ENCODE data around the gene GPC1. TPM values are rescaled to one million over a fixed set of nuclear protein-coding genes. Genes with fewer than 3 reads are reported as not detected.
A peak's percentile ranks its signal among the peaks of the same experiment; 100 is the strongest.

GPC1 gene
- polyA plus RNA-seq, 1 donor from 2014 or later = 0.26 TPM

DNA sequence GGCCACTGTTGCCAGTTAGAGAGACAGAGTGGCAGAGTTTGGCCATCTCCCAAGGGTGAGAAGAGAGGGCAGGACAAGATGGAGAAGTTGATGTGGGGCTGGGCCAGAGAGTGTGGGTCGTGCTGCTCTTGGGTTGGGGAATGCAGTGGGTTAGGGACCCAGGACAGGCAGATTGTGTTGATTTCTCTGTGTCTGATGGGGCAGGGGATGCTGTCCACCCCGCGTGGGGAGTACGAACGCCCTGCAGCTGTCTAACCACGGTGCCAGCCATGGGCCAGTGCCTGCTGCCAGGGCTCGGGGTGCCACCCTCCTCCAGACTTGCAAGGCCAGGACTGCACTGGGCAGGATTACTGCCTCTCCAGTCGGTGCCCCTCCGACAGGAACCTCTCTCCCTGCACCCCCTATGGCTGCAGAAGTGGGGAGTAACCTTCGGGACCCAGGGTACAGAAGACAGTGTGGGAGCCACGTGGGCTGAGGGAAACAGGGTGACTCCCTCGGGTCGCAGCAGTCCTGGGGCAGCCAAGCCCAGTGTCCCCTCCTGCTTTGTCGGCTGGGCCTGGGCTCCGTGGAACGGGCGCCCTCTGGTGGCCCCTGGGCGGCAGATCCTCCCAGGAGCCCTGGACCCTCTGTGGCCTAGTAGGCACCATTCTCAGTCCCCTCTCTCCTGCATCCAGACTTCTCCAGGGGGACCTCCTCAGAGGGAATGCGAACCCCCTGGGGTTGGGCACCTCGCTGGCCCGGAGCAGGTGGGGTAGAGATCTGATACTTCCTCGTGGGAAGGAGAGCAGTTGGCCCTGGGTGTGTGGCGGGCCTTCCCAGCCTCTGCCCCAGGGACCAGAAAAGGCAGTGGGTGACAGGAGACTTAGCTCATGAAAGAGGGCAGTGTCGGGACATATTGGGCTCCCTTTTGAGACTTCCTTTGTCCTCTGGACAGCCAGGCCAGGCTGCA lies 2.7 kb downstream of the GPC1 start:
- no peak overlapping the region for H3K27ac Mint-ChIP-seq
- H3K36me3 Mint-ChIP-seq = no peaks in the 10 kb centered on the region
- H3K4me3 Mint-ChIP-seq = peak overlapping the region in 2 of 4 donors; percentile 27 to 58
- peaks cover 3 to 6% (median 4%) of the 10 kb centered on the region in 3 donors for H3K4me1 Mint-ChIP-seq
- peaks cover 20% of the 10 kb centered on the region for H3K27me3 Mint-ChIP-seq
- H3K9me3 Mint-ChIP-seq = no peaks in the 10 kb centered on the region

- Mint-ChIP-seq H3K36me3 (no peaks in the 10 kb centered on the region), H3K27me3 (peaks cover 15% of the 10 kb centered on the region), H3K27ac (no peak overlapping the region), H3K4me1 (peaks cover 3 to 6% (median 4%) of the 10 kb centered on the region in 3 donors), H3K9me3 (no peaks in the 10 kb centered on the region), H3K4me3 (peak overlapping the region in 1 of 4 donors; percentile 65)
Observed at GRCh38 chr2:240438810-240439697, 3.6 kb downstream of the GPC1 start.

DNA sequence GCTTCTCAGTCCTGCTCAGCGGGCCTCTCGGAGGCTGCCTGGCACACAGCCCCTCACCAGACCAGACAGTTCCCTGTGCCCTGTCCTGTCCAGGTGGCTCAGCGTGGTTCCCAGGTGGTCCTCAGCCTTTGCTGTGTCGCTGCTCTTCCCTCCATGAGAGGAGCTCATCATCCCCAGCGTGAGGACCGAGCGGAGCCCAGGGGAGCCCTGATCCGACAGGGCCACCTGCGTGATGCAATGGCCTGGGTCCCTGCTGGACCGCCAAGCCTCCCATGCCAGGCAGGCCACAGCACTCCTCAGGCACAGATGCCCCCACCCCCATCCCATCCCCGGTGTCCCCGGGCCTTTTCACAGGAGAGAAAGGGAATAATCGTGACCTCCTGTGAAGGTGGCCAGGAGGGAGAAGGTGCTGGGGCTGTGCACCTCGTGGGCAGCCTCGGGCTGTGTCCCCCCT lies 4.3 kb downstream of the GPC1 start:
- Mint-ChIP-seq H3K4me3 (no peak overlapping the region), H3K27ac (no peak overlapping the region), H3K36me3 (no peaks in the 10 kb centered on the region), H3K27me3 (peaks cover 15% of the 10 kb centered on the region), H3K9me3 (no peaks in the 10 kb centered on the region), H3K4me1 (peaks cover 2 to 6% (median 3%) of the 10 kb centered on the region in 3 donors)

DNA sequence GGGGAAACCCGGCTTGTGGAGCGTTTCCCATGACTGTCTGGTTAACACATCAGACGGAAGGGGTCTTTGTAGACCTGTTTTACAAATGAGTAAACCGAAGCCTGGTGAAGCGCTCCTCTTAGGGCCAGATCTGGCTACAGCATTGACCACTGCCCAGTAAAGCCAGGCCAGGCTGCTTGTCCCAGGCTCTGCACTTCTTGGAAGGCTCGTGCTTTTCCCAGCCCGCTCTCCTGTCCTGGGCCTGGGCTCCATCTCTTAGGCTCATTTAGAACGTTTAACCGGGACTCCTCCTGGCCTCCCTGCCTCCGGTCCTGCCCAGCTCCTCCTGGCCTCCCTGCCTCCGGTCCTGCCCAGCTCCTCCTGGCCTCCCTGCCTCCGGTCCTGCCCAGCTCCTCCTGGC lies 4.8 kb downstream of the GPC1 start:
- Mint-ChIP-seq H3K9me3 (no peaks in the 10 kb centered on the region), H3K36me3 (no peaks in the 10 kb centered on the region), H3K27ac (no peak overlapping the region), H3K27me3 (peaks cover 15% of the 10 kb centered on the region), H3K4me3 (no peak overlapping the region), H3K4me1 (peaks cover 2 to 6% (median 3%) of the 10 kb centered on the region in 3 donors)

GRCh38 chr2:240440704-240441320 lies 5.3 kb downstream of the GPC1 start:
- H3K27me3 Mint-ChIP-seq = peaks cover 18% of the 10 kb centered on the region

DNA sequence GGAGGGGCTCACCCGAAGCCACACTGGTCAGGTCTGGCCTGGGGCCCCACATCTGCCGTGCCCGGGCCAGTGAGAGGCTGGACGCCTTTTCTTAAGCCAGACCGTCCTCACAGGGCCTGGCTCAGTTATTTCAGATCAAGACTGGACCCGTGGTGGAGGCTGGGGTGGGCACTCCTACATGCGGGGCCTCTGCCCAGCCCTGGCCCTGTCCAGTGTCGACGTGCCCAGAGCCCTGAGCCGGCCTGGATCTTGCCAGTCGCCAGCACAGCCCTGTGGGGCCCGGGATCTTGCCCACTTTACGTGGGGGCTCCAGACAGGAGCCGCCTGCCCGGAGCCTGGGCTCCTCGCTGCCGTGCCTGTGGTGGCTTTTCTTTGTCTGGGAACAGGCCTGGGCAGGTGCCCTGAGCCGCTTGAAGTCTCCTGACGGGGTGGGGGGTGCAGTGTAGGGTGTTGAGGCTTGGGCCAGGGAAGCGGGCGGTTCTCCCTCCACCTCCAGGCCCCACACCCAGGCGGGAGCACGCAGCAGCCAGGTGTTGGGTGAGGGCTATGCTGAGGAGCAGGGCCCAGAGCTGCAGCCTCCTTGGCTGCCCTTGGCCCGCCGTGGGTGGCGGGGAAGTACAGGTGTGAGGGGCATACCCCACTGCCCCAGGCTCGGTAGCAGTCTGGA lies 6.0 kb downstream of the GPC1 start:
- peaks cover 2 to 6% (median 3%) of the 10 kb centered on the region in 3 donors for H3K4me1 Mint-ChIP-seq

More at GRCh38 chr2:240440704-240441320, 5.3 kb downstream of the GPC1 start:
- Mint-ChIP-seq H3K27ac (no peak overlapping the region), H3K4me3 (peak overlapping the region in 1 of 4 donors; percentile 12), H3K9me3 (no peaks in the 10 kb centered on the region), H3K36me3 (no peaks in the 10 kb centered on the region), H3K4me1 (peaks cover 2 to 6% (median 3%) of the 10 kb centered on the region in 3 donors)

GRCh38 chr2:240441993-240442411 lies 6.5 kb downstream of the GPC1 start:
- Mint-ChIP-seq H3K4me3 (no peak overlapping the region), H3K27ac (no peak overlapping the region), H3K36me3 (no peaks in the 10 kb centered on the region), H3K4me1 (peaks cover 2 to 6% (median 3%) of the 10 kb centered on the region in 3 donors), H3K9me3 (no peaks in the 10 kb centered on the region), H3K27me3 (peaks cover 15% of the 10 kb centered on the region)

More for the DNA sequence above, 6.0 kb downstream of the GPC1 start:
- Mint-ChIP-seq H3K4me3 (no peak overlapping the region), H3K36me3 (no peaks in the 10 kb centered on the region), H3K27me3 (peaks cover 18% of the 10 kb centered on the region), H3K9me3 (no peaks in the 10 kb centered on the region), H3K27ac (no peak overlapping the region)

- no peak overlapping the region for H3K27ac Mint-ChIP-seq
Observed at GRCh38 chr2:240442891-240443715, 7.6 kb downstream of the GPC1 start.

DNA sequence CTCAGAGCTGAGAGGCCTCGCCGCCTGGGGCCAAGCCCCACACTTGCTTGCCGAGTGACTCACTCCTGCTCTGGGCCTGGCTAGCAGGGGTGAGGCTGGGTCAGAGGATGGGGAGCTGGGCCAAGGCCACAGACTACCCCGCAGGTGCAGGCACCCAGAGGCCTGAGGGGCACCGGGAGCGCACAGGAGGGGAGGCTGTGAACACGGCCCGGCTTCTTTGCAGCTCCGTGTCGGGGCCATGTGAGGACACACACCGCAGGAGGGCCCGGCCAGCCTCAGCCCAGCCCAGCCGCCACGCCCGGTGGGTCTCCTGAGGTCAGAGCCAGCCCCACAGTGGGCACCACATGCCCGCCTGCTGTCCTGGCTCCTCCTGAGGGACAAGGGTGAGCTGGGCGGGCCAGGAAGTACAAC lies 8.4 kb downstream of the GPC1 start:
- Mint-ChIP-seq H3K36me3 (no peaks in the 10 kb centered on the region), H3K4me3 (no peak overlapping the region), H3K27ac (no peak overlapping the region), H3K9me3 (no peaks in the 10 kb centered on the region), H3K27me3 (peaks cover 10% of the 10 kb centered on the region), H3K4me1 (no peaks in the 10 kb centered on the region)

More at GRCh38 chr2:240442891-240443715, 7.6 kb downstream of the GPC1 start:
- Mint-ChIP-seq H3K9me3 (no peaks in the 10 kb centered on the region), H3K27me3 (peaks cover 14% of the 10 kb centered on the region), H3K4me1 (peaks cover under 1 to 3% (median 2%) of the 10 kb centered on the region in 3 donors), H3K4me3 (no peak overlapping the region), H3K36me3 (no peaks in the 10 kb centered on the region)

DNA sequence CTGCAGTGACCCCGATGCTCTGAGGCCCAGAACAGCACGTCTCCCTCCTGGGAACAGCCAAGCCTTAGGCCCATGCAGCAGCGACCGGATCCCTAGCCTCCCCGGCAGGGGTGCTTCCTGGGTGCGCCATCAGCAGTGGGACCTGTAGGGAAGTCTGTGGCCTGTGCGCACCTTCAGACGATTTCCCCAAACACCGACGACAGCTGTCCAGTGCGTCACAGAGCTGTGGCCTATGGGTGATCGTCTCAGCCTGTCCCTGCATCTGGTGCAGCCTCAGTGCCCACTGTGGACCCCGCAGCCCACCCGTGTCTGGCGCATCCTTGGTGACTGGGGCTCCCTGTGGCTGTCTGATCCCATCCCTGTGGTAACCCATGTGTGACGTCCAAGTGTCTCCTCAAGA lies 9.0 kb downstream of the GPC1 start:
- no peaks in the 10 kb centered on the region for H3K4me1 Mint-ChIP-seq
- H3K4me3 Mint-ChIP-seq = no peak overlapping the region
- H3K36me3 Mint-ChIP-seq = no peaks in the 10 kb centered on the region
- peaks cover 9% of the 10 kb centered on the region for H3K27me3 Mint-ChIP-seq
- no peaks in the 10 kb centered on the region for H3K9me3 Mint-ChIP-seq
- H3K27ac Mint-ChIP-seq = no peak overlapping the region

DNA sequence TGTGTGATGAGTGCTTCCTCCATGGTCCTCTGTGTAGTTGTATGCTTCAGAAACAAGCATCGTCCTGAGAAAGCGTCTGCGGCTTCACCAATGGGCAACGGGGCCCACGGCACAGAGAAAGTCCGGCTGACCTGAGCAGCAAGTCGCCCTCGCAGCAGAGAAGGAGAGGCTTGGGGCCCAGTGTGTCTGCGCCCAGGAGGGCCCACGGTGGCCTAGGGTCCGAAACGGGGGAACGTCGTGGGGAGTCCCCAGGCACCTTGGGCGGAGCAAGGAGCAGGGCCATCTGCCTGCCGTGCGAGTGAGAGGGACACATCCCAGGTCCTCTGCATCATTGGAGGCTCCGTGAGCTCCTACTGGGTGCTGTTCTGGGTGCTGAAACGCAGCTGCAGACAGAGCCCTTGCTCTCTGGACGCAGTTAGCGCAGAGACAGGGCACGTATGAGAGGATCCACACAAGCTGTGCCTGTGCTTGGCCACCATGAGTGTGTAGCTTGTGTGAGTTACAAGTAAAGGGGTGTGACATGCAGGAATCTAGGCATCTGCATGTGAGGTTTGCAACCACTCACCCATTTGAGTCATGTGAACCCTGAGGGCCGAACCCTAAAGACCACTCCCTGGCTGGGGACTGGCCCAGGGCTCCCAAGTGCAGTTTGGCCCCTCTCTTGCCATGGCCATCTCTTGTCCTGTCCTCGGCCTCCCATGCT lies 10.6 kb downstream of the GPC1 start:
- Mint-ChIP-seq H3K9me3 (no peaks in the 10 kb centered on the region), H3K4me3 (no peak overlapping the region), H3K36me3 (no peaks in the 10 kb centered on the region), H3K4me1 (peaks cover 0 to 11% (median 10%) of the 10 kb centered on the region in 3 donors), H3K27ac (no peak overlapping the region), H3K27me3 (peaks cover 21% of the 10 kb centered on the region)

- H3K27me3 Mint-ChIP-seq = peaks cover 21% of the 10 kb centered on the region
- no peak overlapping the region for H3K4me3 Mint-ChIP-seq
- H3K4me1 Mint-ChIP-seq = peaks cover 0 to 11% (median 10%) of the 10 kb centered on the region in 3 donors
- H3K9me3 Mint-ChIP-seq = no peaks in the 10 kb centered on the region
- no peak overlapping the region for H3K27ac Mint-ChIP-seq
- H3K36me3 Mint-ChIP-seq = no peaks in the 10 kb centered on the region
Observed at GRCh38 chr2:240446664-240447175, 11.3 kb downstream of the GPC1 start.

DNA sequence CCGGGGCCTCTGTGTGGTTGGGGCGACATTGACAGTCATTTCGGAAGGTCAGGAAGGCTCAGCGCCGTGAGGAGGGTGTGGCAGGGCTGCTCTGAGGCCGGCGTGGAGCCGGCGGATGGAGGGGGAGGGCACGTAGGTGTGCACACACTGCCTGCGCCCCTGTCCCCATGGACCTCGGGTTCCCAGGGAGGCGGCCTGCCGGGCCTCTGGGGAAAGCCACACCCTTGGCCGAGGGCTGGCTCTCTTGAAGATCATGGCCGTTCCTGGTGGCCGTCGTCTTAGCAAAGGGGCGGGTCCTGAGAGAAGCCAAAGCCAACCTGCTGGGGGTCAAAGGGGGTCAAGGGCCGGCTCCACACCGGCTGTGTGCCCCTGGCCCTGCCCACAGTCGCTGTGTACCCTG lies 11.9 kb downstream of the GPC1 start:
- Mint-ChIP-seq H3K27ac (no peak overlapping the region), H3K9me3 (no peaks in the 10 kb centered on the region), H3K27me3 (peaks cover 25% of the 10 kb centered on the region), H3K4me1 (peaks cover 2 to 11% (median 10%) of the 10 kb centered on the region in 3 donors), H3K4me3 (no peak overlapping the region), H3K36me3 (no peaks in the 10 kb centered on the region)
